Astrocyte (in vitro differentiated cells and primary cell): Measurements from ENCODE around the gene LRRC19.

Experiments used
- EZH2 ChIP-seq: IDR thresholded peaks from 2 replicates; pipeline ENCODE4 v1.6.1; 2012; ENCODE audit warnings: mild to moderate bottlenecking, low read length, inconsistent platforms; ENCODE audit not compliant: insufficient read depth
- TF ChIP-seq, protein P1 (sequence below): IDR thresholded peaks from 2 replicates; pipeline ENCODE4 v1.5.1; 2011; ENCODE audit warnings: low read depth, mild to moderate bottlenecking, inconsistent platforms, low read length, moderate library complexity; ENCODE audit not compliant: insufficient read depth

DNA sequence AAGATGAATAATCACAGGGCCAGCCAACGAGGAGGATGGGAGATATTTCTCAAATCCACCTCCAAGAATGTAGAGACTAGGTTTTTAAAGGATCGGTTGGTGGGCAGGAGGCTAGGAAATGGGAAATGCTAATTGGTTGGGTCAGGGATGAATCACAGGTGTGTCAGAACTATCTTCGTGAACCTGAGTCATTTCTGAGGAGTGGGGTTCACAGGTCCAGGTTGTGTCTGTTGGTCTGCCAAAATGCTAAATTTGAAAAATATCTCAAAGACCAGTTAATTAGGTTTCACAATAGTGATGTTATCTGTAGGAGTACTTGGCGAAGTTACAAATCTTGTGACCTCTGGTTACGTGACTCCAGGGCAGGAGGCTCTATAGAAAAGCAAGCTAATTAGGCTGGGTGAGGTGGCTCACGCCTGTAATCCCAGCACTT lies 55.8 kb downstream of the LRRC19 start:
- TF ChIP-seq, protein P1, sequence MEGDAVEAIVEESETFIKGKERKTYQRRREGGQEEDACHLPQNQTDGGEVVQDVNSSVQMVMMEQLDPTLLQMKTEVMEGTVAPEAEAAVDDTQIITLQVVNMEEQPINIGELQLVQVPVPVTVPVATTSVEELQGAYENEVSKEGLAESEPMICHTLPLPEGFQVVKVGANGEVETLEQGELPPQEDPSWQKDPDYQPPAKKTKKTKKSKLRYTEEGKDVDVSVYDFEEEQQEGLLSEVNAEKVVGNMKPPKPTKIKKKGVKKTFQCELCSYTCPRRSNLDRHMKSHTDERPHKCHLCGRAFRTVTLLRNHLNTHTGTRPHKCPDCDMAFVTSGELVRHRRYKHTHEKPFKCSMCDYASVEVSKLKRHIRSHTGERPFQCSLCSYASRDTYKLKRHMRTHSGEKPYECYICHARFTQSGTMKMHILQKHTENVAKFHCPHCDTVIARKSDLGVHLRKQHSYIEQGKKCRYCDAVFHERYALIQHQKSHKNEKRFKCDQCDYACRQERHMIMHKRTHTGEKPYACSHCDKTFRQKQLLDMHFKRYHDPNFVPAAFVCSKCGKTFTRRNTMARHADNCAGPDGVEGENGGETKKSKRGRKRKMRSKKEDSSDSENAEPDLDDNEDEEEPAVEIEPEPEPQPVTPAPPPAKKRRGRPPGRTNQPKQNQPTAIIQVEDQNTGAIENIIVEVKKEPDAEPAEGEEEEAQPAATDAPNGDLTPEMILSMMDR, result no peak
- TF ChIP-seq EZH2, result no peak
